SK-N-SH treated with all-trans-retinoic acid at 6 μM for 48 hours (cell line): ENCODE results near the gene TDRD7.

Source experiments
- ATAC-seq: fragments of 200-7000 bp; cut with Tn5 transposase; 3 replicates; pipeline ENCODE4 v1.9.1; 2020; ENCODE audit warnings: mild to moderate bottlenecking, moderate library complexity
- ARNTL ChIP-seq: fragments of 450-650 bp; formaldehyde crosslinking; IDR thresholded peaks from 2 replicates; pipeline ENCODE4 v1.5.0; 2020; ENCODE audit warnings: low read depth, mild to moderate bottlenecking, moderate library complexity, borderline replicate concordance
- BACH2 ChIP-seq: fragments of 250-450 bp; sonication (Bioruptor Pico); IDR thresholded peaks from 2 replicates; pipeline ENCODE4 v1.9.0; 2021; ENCODE audit warnings: mild to moderate bottlenecking, borderline replicate concordance
- CREB5 ChIP-seq: fragments of 250-450 bp; sonication (Bioruptor Pico); IDR thresholded peaks from 2 replicates; pipeline ENCODE4 v1.5.1; 2020; ENCODE audit warnings: low read depth, mild to moderate bottlenecking, moderate library complexity
- CSDC2 ChIP-seq: fragments of 250-450 bp; sonication (Bioruptor Pico); IDR thresholded peaks from 2 replicates; pipeline ENCODE4 v1.5.0; 2020; ENCODE audit warnings: mild to moderate bottlenecking, moderate library complexity
- ESRRG ChIP-seq: fragments of 250-450 bp; sonication (Bioruptor Pico); IDR thresholded peaks from 2 replicates; pipeline ENCODE4 v1.6.1; 2021; ENCODE audit warnings: mild to moderate bottlenecking
- GLIS3 ChIP-seq: fragments of 250-450 bp; sonication (Bioruptor Pico); IDR thresholded peaks from 2 replicates; pipeline ENCODE4 v1.5.0; 2020; ENCODE audit warnings: mild to moderate bottlenecking, moderate library complexity
- ISL1 ChIP-seq: fragments of 250-450 bp; sonication (Bioruptor Pico); IDR thresholded peaks from 2 replicates; pipeline ENCODE4 v2.1.2; 2022; ENCODE audit warnings: mild to moderate bottlenecking, moderate library complexity
- PATZ1 ChIP-seq: fragments of 250-450 bp; sonication (Bioruptor Pico); IDR thresholded peaks from 2 replicates; pipeline ENCODE4 v1.8.0; 2020; ENCODE audit warnings: mild to moderate bottlenecking, moderate library complexity, borderline replicate concordance
- POU6F1 ChIP-seq: fragments of 250-450 bp; sonication (Bioruptor Pico); IDR thresholded peaks from 2 replicates; pipeline ENCODE4 v1.8.0; 2021; ENCODE audit warnings: low read depth, mild to moderate bottlenecking, moderate library complexity, borderline replicate concordance
- PPARA ChIP-seq: fragments of 250-450 bp; sonication (Bioruptor Pico); IDR thresholded peaks from 2 replicates; pipeline ENCODE4 v1.5.0; 2020; ENCODE audit warnings: mild to moderate bottlenecking, borderline replicate concordance
- RARB ChIP-seq: fragments of 250-450 bp; sonication (Bioruptor Pico); IDR thresholded peaks from 2 replicates; pipeline ENCODE4 v1.8.0; 2021; ENCODE audit warnings: mild to moderate bottlenecking, moderate library complexity
- SNAI2 ChIP-seq: fragments of 250-450 bp; sonication (Bioruptor Pico); IDR thresholded peaks from 2 replicates; pipeline ENCODE4 v1.5.0; 2020; ENCODE audit warnings: mild to moderate bottlenecking, moderate library complexity
- TOX ChIP-seq: fragments of 250-450 bp; sonication (Bioruptor Pico); IDR thresholded peaks from 2 replicates; pipeline ENCODE4 v1.8.0; 2021; ENCODE audit warnings: mild to moderate bottlenecking, moderate library complexity, borderline replicate concordance
- TSHZ2 ChIP-seq: fragments of 250-450 bp; sonication (Bioruptor Pico); IDR thresholded peaks from 2 replicates; pipeline ENCODE4 v1.5.0; 2020; ENCODE audit warnings: mild to moderate bottlenecking, moderate library complexity
- ZC3H10 ChIP-seq: fragments of 250-450 bp; sonication (Bioruptor Pico); IDR thresholded peaks from 2 replicates; pipeline ENCODE4 v1.5.1; 2021; ENCODE audit warnings: mild to moderate bottlenecking, moderate library complexity
- ZFP3 ChIP-seq: fragments of 250-450 bp; sonication (Bioruptor Pico); IDR thresholded peaks from 2 replicates; pipeline ENCODE4 v1.5.0; 2020; ENCODE audit warnings: mild to moderate bottlenecking, moderate library complexity
- ZFP30 ChIP-seq: fragments of 450-650 bp; formaldehyde crosslinking; IDR thresholded peaks from 2 replicates; pipeline ENCODE4 v1.5.0; 2022; ENCODE audit warnings: mild to moderate bottlenecking, moderate library complexity
- ZNF70 ChIP-seq: fragments of 450-650 bp; formaldehyde crosslinking; IDR thresholded peaks from 2 replicates; pipeline ENCODE4 v1.5.0; 2020; ENCODE audit warnings: mild to moderate bottlenecking, moderate library complexity
- ZNF8 ChIP-seq: fragments of 450-650 bp; formaldehyde crosslinking; IDR thresholded peaks from 2 replicates; pipeline ENCODE4 v1.5.0; 2020; ENCODE audit warnings: mild to moderate bottlenecking, moderate library complexity
- TF ChIP-seq, protein P1 (sequence below): fragments of 250-450 bp; sonication (Bioruptor Pico); IDR thresholded peaks from 2 replicates; pipeline ENCODE4 v1.5.1; 2021; ENCODE audit warnings: mild to moderate bottlenecking, moderate library complexity

The TDRD7 gene

DNA sequence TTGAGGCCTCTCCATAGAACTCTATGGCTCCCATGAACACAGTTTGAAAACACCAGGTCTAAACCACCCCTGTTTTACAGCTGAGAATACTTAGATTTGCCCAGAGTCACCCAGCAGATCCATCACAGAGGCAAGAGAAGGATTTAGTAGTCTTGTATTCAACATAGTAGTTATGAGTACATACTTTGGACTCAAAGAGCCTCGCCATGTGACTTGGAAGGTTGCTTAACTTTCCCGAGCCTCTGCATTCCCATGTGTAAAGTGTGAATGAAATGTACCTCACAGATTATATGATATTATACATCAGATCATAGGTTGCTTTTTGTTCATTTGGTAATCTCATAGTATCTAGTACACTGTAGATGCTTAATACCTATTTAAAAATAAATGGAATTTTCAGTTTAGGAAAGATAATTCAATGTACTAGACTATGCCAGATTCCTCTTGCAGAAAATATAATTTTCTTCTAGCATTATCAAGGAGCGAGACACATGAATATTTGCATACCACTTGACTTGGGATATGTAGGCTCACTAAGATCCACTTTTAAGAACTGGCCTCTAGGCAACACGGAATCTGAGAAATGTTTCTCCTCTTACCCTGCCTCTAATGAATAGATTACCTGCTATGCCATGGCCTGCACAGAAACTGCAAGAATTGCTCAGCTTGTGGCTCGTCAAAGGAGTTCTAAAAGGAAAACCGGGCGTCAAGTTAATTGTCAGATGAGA lies 18.6 kb downstream of the TDRD7 start:
- TF ChIP-seq SNAI2 (CRISPR knock-in tag) (no peak), ARNTL (CRISPR knock-in tag) (no peak), GLIS3 (CRISPR knock-in tag) (no peak), TOX (CRISPR knock-in tag) (no peak), ZNF70 (CRISPR knock-in tag) (no peak), PPARA (CRISPR knock-in tag) (no peak), ZNF8 (CRISPR knock-in tag) (no peak), ZFP3 (no peak), ISL1 (CRISPR knock-in tag) (no peak), TSHZ2 (CRISPR knock-in tag) (no peak), ZFP30 (CRISPR knock-in tag) (no peak), RARB (CRISPR knock-in tag) (no peak), PATZ1 (CRISPR knock-in tag) (no peak)
- TF ChIP-seq, protein P1, sequence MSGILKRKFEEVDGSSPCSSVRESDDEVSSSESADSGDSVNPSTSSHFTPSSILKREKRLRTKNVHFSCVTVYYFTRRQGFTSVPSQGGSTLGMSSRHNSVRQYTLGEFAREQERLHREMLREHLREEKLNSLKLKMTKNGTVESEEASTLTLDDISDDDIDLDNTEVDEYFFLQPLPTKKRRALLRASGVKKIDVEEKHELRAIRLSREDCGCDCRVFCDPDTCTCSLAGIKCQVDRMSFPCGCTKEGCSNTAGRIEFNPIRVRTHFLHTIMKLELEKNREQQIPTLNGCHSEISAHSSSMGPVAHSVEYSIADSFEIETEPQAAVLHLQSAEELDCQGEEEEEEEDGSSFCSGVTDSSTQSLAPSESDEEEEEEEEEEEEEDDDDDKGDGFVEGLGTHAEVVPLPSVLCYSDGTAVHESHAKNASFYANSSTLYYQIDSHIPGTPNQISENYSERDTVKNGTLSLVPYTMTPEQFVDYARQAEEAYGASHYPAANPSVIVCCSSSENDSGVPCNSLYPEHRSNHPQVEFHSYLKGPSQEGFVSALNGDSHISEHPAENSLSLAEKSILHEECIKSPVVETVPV (CRISPR knock-in tag) = no peak
- no peak for ATAC-seq

DNA sequence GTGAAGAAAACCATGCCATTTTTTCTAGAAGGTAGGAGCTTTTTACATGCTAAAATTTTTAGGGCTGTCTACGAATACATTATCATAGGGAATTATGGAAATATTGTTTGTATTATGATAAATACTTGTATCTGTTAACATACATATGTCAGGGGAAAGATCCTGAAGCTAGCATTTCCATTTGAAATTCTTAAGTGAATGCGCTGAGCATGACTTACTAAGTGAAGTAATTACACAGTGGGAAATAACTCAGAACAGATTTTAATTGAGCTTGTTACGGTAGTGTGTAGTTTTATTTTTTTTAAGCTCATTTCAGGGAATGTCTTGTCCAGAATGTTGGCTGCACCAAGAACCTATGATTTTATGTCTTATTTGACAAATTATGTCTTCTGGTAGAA lies 19.1 kb downstream of the TDRD7 start:
- no peak for TF ChIP-seq ZC3H10
- no peak for TF ChIP-seq ESRRG
- no peak for TF ChIP-seq CSDC2 (CRISPR knock-in tag)
- TF ChIP-seq POU6F1 (CRISPR knock-in tag) = no peak
- TF ChIP-seq CREB5 (CRISPR knock-in tag) = no peak
- no peak for TF ChIP-seq ZNF70 (CRISPR knock-in tag)
- no peak for TF ChIP-seq RARB (CRISPR knock-in tag)
- TF ChIP-seq, protein P1 (CRISPR knock-in tag) = no peak
- no peak for TF ChIP-seq ZFP3
- TF ChIP-seq ZNF8 (CRISPR knock-in tag) = no peak
- TF ChIP-seq ZFP30 (CRISPR knock-in tag) = no peak
- no peak for TF ChIP-seq BACH2 (CRISPR knock-in tag)
- no peak for TF ChIP-seq ARNTL (CRISPR knock-in tag)
- no peak for ATAC-seq
